HepG2 (cell line): Measurements from ENCODE around the gene MACROD2. TPM values are rescaled to one million over a fixed set of nuclear protein-coding genes. Genes with fewer than 3 reads are reported as not detected.

ENCODE experiments used
- ATAC-seq: fragments of 200-7000 bp; cut with Tn5 transposase; 3 replicates; pipeline ENCODE4 v1.9.1; 2020; ENCODE audit warnings: mild to moderate bottlenecking, moderate library complexity
- BruUV-seq: library from RNA; stranded (reverse); fragments of 400-500 nt; replicated peaks from 2 replicates; lab custom pipeline; 2021; lab: Mats Ljungman, UMichigan
- CTCF ChIA-PET: fragments of 300-600 bp; formaldehyde crosslinking; extraction: SDS; loops from one replicate; lab custom pipeline; 2021; ENCODE audit warnings: low total read pairs, inconsistent platforms, low intra/inter-chr PET ratio; lab: Yijun Ruan, JAX
- POLR2A ChIA-PET: fragments of 350-600 bp; sonication (Branson Sonifier 250); formaldehyde crosslinking; loops from one replicate; lab custom pipeline; 2020; ENCODE audit warnings: antibody characterized with exemption, inconsistent platforms; lab: Yijun Ruan, JAX
- DNase-seq: peaks from one replicate; pipeline ENCODE4 v3.0.0-alpha.2; 2015; ENCODE audit warnings: low spot score
- FAIRE-seq: peaks from 3 replicates; lab custom pipeline; 2011; peaks lifted over from hg19 to GRCh38; lab: Jason Lieb, UNC
- H2AFZ ChIP-seq: one replicate; pipeline ENCODE4 v1.6.1; 2011; ENCODE audit warnings: low read length, inconsistent platforms
- H3K27ac ChIP-seq: fragments of 300-600 bp; 3 replicates; pipeline ENCODE4 v1.8.0; 2011; ENCODE audit warnings: mixed run types, mild to moderate bottlenecking, mixed read lengths, low read length, inconsistent platforms; ENCODE audit not compliant: insufficient read depth; ENCODE audit errors: extremely low read length
- H3K27me3 ChIP-seq, 2 experiments: fragments of 200-600 bp in 1 of 2; 2 replicates in 1 of 2; 3 replicates in 1 of 2; pipeline versions ENCODE4 v1.6.0 to v1.8.0; 2011; ENCODE audit warnings: low read length in 2 of 2, mild to moderate bottlenecking in 2 of 2, moderate library complexity in 2 of 2, inconsistent platforms in 1 of 2; ENCODE audit not compliant: insufficient read depth in 2 of 2, control insufficient read depth in 1 of 2
- H3K36me3 ChIP-seq, 2 experiments: fragments of 200-600 bp in 1 of 2; replicated peaks in 1 of 2; 2 replicates in 1 of 2; 3 replicates in 1 of 2; pipeline versions ENCODE4 v1.5.1 to v1.8.0; 2011; ENCODE audit warnings: low read length in 2 of 2, inconsistent platforms in 1 of 2; ENCODE audit not compliant: insufficient read depth in 2 of 2, control insufficient read depth in 1 of 2
- H3K4me1 ChIP-seq: 2 replicates; pipeline ENCODE4 v1.5.1; 2012; ENCODE audit warnings: low read length, inconsistent platforms; ENCODE audit not compliant: insufficient read depth
- H3K4me2 ChIP-seq: 2 replicates; pipeline ENCODE4 v1.6.0; 2011; ENCODE audit warnings: low read depth, low read length, inconsistent platforms
- H3K4me3 ChIP-seq, 3 experiments: fragments of 200-600 bp in 1 of 3; sonication (generic), shearing (Covaris generic) in 1 of 3; replicated peaks in 1 of 3; 2 replicates each; pipeline ENCODE4 v1.5.1; 2011 to 2016; ENCODE audit warnings: low read length in 3 of 3, inconsistent platforms in 2 of 3, low read depth in 2 of 3, mild to moderate bottlenecking in 2 of 3, control low read depth in 1 of 3, mixed read lengths in 1 of 3; ENCODE audit not compliant: insufficient read depth in 1 of 3
- H3K79me2 ChIP-seq: one replicate; pipeline ENCODE4 v1.6.1; 2011; ENCODE audit warnings: low read length, inconsistent platforms; ENCODE audit not compliant: insufficient read depth
- H3K9ac ChIP-seq: 2 replicates; pipeline ENCODE4 v1.6.0; 2011; ENCODE audit warnings: mild to moderate bottlenecking, low read depth, low read length, inconsistent platforms; ENCODE audit not compliant: insufficient read depth
- H3K9me3 ChIP-seq: 2 replicates; pipeline ENCODE4 v1.5.1; 2012; ENCODE audit warnings: mild to moderate bottlenecking, low read length
- H4K20me1 ChIP-seq: 2 replicates; pipeline ENCODE4 v1.6.0; 2011; ENCODE audit warnings: inconsistent platforms, mild to moderate bottlenecking, low read length, moderate library complexity; ENCODE audit not compliant: insufficient read depth
- HNRNPK ChIP-seq: fragments of 200-400 bp; formaldehyde crosslinking; IDR thresholded peaks from 2 replicates; pipeline ENCODE4 v1.6.1; 2018; ENCODE audit warnings: low read length, low read depth, moderate library complexity, mild to moderate bottlenecking; ENCODE audit not compliant: poor library complexity, severe bottlenecking
- HNRNPLL ChIP-seq: fragments of 200-400 bp; formaldehyde crosslinking; IDR thresholded peaks from 2 replicates; pipeline ENCODE4 v1.6.1; 2017; ENCODE audit warnings: mild to moderate bottlenecking, low read depth, low read length; ENCODE audit not compliant: poor library complexity, severe bottlenecking
- PCBP1 ChIP-seq: fragments of 200-400 bp; formaldehyde crosslinking; IDR thresholded peaks from 2 replicates; pipeline ENCODE4 v1.6.1; 2017; ENCODE audit warnings: mild to moderate bottlenecking, low read depth, low read length, borderline replicate concordance
- RFX1 ChIP-seq: fragments of 450-650 bp; IDR thresholded peaks from 2 replicates; pipeline ENCODE4 v1.6.1; 2017
- SMARCC2 ChIP-seq: fragments of 450-650 bp; IDR thresholded peaks from 2 replicates; pipeline ENCODE4 v1.6.1; 2017; ENCODE audit warnings: antibody characterized with exemption, mild to moderate bottlenecking
- SP2 ChIP-seq: sonication (generic); formaldehyde crosslinking; IDR thresholded peaks from 2 replicates; pipeline ENCODE4 v1.5.1; 2020; ENCODE audit warnings: mild to moderate bottlenecking, missing genetic modification reagents
- U2AF2 ChIP-seq: fragments of 200-400 bp; formaldehyde crosslinking; IDR thresholded peaks from 2 replicates; pipeline ENCODE4 v1.6.1; 2017; ENCODE audit warnings: low read depth, mild to moderate bottlenecking, low read length
- ZFP62 ChIP-seq: sonication (generic); formaldehyde crosslinking; IDR thresholded peaks from 2 replicates; pipeline ENCODE4 v1.4.0; 2020; ENCODE audit warnings: missing genetic modification reagents
- ZNF12 ChIP-seq: sonication (generic); formaldehyde crosslinking; IDR thresholded peaks from 2 replicates; pipeline ENCODE4 v1.5.0; 2020; ENCODE audit warnings: missing genetic modification reagents
- ZNF781 ChIP-seq: sonication (generic); formaldehyde crosslinking; IDR thresholded peaks from 2 replicates; pipeline ENCODE4 v1.5.1; 2020; ENCODE audit warnings: borderline replicate concordance, mild to moderate bottlenecking, missing genetic modification reagents; ENCODE audit errors: not compliant biosample characterization
- WGBS: methylation state at CpG from one replicate; pipeline ENCODE4 v1.1.6; 2017; ENCODE audit warnings: low lambda C conversion rate; 5-methylcytosine and 5-hydroxymethylcytosine counted together
- in situ Hi-C: cut with HindIII; loops from 2 replicates; pipeline ENCODE4 v1.10.0; 2017; ENCODE audit warnings: low pct_unique_long_range_greater_than_20kb; ENCODE audit not compliant: extremely low pct_ligation_motif_present
- intact Hi-C: fragments of 100-400 bp; cut with micrococcal nuclease; formaldehyde crosslinking; loops from one replicate; pipeline ENCODE4 v1.10.0; 2022; ENCODE audit not compliant: unreplicated experiment
- polyA plus RNA-seq, 8 experiments: library from polyadenylated mRNA; depleted of rRNA in 3 of 8; stranded (reverse) in 7 of 8; unstranded in 1 of 8; fragments of >200 nt; fragmentation: Illumina TruSeq in 4 of 8; extraction: Trizol in 4 of 8; gene quantifications; 2 replicates each; pipeline versions ENCODE4 v1.2.1 to v1.2.3, GENCODE V29; 2011 to 2016; ENCODE audit warnings: low read depth in 4 of 8, missing spikeins in 1 of 8, mixed read lengths in 1 of 8; ENCODE audit not compliant: insufficient read depth in 1 of 8
- total RNA-seq, 5 experiments: library from RNA; depleted of rRNA; stranded (reverse); fragments of >200 nt; fragmentation: Illumina TruSeq; extraction: Trizol; gene quantifications; 2 replicates each; pipeline ENCODE4 v1.2.3, GENCODE V29; 2016; ENCODE audit warnings: low read depth in 1 of 5
- TF ChIP-seq, protein P1 (sequence below): sonication (generic); formaldehyde crosslinking; IDR thresholded peaks from 2 replicates; pipeline ENCODE4 v1.8.0; 2022; ENCODE audit warnings: mild to moderate bottlenecking, missing genetic modification reagents, borderline replicate concordance

Gene MACROD2
- total and polyA plus RNA-seq, 2 of the 13 experiments (the other 11 are each of a cell fraction or from before 2014, with no cell fraction given): 0.13 to 0.51 TPM

DNA sequence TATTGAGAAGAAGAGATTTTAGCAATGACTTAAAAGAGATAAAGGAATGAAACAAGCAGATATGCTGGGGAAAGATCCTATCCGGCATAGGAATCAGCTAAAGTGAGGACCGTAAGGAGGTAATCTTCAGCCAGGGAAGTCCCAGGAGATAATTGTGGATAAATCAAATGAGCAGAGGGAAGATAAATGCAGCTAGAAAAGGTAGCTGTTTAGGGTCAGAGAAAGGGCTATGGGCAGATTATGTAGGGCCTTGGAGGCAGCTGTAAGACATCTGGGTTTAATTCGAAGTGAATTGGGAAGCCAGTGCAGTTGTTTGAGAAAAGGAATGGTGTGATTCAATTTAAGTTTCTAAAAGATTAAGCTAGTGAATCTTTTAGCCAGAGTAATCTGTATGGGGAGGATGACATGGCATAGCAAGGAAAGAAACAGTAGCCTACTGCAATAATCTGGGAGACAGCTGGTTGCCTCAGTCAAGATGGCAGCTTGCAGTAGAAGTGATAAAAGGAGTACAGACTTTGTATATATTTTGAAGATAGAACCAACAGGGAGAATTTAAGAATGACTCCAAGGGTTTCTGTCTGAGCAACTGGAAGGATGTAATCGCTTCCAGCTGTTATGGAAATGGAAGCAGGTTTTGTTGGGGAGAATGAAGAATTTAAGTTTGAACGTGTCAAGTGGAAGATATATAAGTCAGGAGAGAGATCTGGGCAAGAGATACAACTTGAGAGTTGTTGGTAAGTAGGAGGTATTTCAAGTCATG lies 894.4 kb downstream of the MACROD2 start:
- FAIRE-seq: no peak
- POLR2A ChIA-PET: no interaction called here
- WGBS: 23% methylated on average over 5 of the region's 5 CpGs
- Histone ChIP-seq H3K9ac (no peak overlapping the region), H2AFZ (no peak overlapping the region), H3K4me2 (no peak overlapping the region), H3K79me2 (no peaks in the 10 kb centered on the region), H3K4me1 (no peaks in the 10 kb centered on the region), H3K4me3 (no peak overlapping the region), H3K9me3 (no peaks in the 10 kb centered on the region), H3K27ac (no peak overlapping the region), H4K20me1 (no peaks in the 10 kb centered on the region), H3K36me3 (no peaks in the 10 kb centered on the region), H3K27me3 (no peaks in the 10 kb centered on the region)
- no peak for DNase-seq
- no peak for TF ChIP-seq SMARCC2
- TF ChIP-seq HNRNPLL: no peak
- TF ChIP-seq, protein P1, sequence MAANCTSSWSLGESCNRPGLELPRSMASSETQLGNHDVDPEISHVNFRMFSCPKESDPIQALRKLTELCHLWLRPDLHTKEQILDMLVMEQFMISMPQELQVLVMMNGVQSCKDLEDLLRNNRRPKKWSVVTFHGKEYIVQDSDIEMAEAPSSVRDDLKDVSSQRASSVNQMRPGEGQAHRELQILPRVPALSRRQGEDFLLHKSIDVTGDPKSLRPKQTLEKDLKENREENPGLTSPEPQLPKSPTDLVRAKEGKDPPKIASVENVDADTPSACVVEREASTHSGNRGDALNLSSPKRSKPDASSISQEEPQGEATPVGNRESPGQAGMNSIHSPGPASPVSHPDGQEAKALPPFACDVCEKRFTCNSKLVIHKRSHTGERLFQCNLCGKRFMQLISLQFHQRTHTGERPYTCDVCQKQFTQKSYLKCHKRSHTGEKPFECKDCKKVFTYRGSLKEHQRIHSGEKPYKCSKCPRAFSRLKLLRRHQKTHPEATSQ (CRISPR knock-in tag): no peak
- TF ChIP-seq SP2 (CRISPR knock-in tag): no peak
- TF ChIP-seq ZNF12 (CRISPR knock-in tag): no peak
- no peak for TF ChIP-seq ZNF781
- TF ChIP-seq RFX1: no peak
- no TSS peak for BruUV-seq
- in situ Hi-C loops (no loop called here), intact Hi-C loops (no loop called here)
- CTCF ChIA-PET: no interaction called here
- ATAC-seq: no peak

DNA sequence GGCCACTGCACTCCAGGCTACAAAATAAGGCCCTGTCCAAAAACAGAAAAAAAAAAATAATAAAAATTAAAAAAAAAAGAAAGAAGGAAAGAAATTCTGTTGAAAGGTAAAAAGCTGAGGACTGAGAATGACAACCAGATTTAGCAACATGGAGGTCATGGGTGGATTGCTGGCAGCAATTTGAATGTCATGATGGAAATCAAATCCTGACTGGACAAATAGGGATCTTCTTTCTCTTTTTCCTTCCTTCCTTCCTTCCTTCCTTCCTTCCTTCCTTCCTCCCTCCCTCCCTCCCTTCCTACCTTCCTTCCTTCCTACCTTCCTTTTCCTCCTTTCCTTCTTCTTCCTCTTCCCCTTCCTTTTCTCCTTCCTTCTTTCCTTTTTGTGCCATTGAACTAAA lies 895.4 kb downstream of the MACROD2 start:
- FAIRE-seq: no peak
- intact Hi-C loops: no loop called here

More for the DNA sequence above, 895.4 kb downstream of the MACROD2 start:
- in situ Hi-C loops: no loop called here
- ChIA-PET CTCF (no interaction called here), POLR2A (no interaction called here)
- Histone ChIP-seq H4K20me1 (no peaks in the 10 kb centered on the region), H3K36me3 (no peaks in the 10 kb centered on the region), H2AFZ (no peak overlapping the region), H3K27ac (no peak overlapping the region), H3K9ac (no peak overlapping the region), H3K79me2 (no peaks in the 10 kb centered on the region), H3K27me3 (no peaks in the 10 kb centered on the region), H3K9me3 (no peaks in the 10 kb centered on the region), H3K4me3 (no peak overlapping the region), H3K4me1 (no peaks in the 10 kb centered on the region), H3K4me2 (no peak overlapping the region)
- TF ChIP-seq PCBP1 (peak; percentile 68; the same call in 1 of the 2 replicates), HNRNPK (peak; percentile 93), ZFP62 (no peak), U2AF2 (0 out of 2 replicates have a peak, but pooled peaks have one; percentile 66)
- DNase-seq: no peak
- ATAC-seq: no peak
- no TSS peak for BruUV-seq
